ENCODE measurements around the gene OR51I1. TPM values are rescaled to one million over a fixed set of nuclear protein-coding genes. Genes with fewer than 3 reads are reported as not detected.

OR51I1 gene
- total RNA-seq, 1 donor from 2014 or later: 0.41 TPM

GRCh38 chr11:5449432-5449831 is 8.1 kb upstream of the OR51I1 start:
- intact Hi-C loops (cut with DNase I): no loop called here

GRCh38 chr11:5449023-5449422 is 7.7 kb upstream of the OR51I1 start, which contains the start of gene OR51I2:
Gene OR51I2, plus strand, starts transcription at chr11:5449323. Its CDS starts 4,166 bp downstream, at chr11:5453489.
- Histone ChIP-seq H3K9me3 (no peaks in the 10 kb centered on the region), H3K4me3 (no peak within 1 kb of the TSS), H3K4me1 (no peaks in the 10 kb centered on the region), H3K27ac (no peak within 1 kb of the TSS), H3K36me3 (no peaks in the 10 kb centered on the region), H3K27me3 (ENCODE audit: low read depth) (no peaks in the 10 kb centered on the region)
- ATAC-seq (no peak), DNase-seq (no peak)
- intact Hi-C loops (cut with DNase I): no loop called here
- no peak for TF ChIP-seq CTCF (IDR thresholded peaks at IDR 0.05)

More at GRCh38 chr11:5449432-5449831, 8.1 kb upstream of the OR51I1 start:
- Histone ChIP-seq H3K4me1 (no peaks in the 10 kb centered on the region), H3K27ac (no peak overlapping the region), H3K27me3 (ENCODE audit: low read depth) (no peaks in the 10 kb centered on the region), H3K9me3 (no peaks in the 10 kb centered on the region), H3K36me3 (no peaks in the 10 kb centered on the region), H3K4me3 (no peak overlapping the region)
- ATAC-seq: no peak
- no peak for DNase-seq
- TF ChIP-seq CTCF (IDR thresholded peaks at IDR 0.05): no peak

GRCh38 chr11:5443835-5444393 is 2.6 kb upstream of the OR51I1 start:
- no peaks in the 10 kb centered on the region for H3K9me3 ChIP-seq
- intact Hi-C loops (cut with DNase I): no loop called here

GRCh38 chr11:5423131-5423530 is 18.2 kb downstream of the OR51I1 start:
- no peak for TF ChIP-seq CTCF (IDR thresholded peaks at IDR 0.05)
- no peak for ATAC-seq
- H3K27me3 ChIP-seq (ENCODE audit: low read depth): no peaks in the 10 kb centered on the region
- no peak overlapping the region for H3K4me3 ChIP-seq
- no peaks in the 10 kb centered on the region for H3K9me3 ChIP-seq
- H3K27ac ChIP-seq: no peak overlapping the region
- intact Hi-C loops (cut with DNase I): no loop called here
- no peaks in the 10 kb centered on the region for H3K36me3 ChIP-seq
- no peak for DNase-seq
- H3K4me1 ChIP-seq: no peaks in the 10 kb centered on the region

More at GRCh38 chr11:5443835-5444393, 2.6 kb upstream of the OR51I1 start:
- Histone ChIP-seq H3K36me3 (no peaks in the 10 kb centered on the region), H3K27ac (no peak overlapping the region), H3K27me3 (ENCODE audit: low read depth) (no peaks in the 10 kb centered on the region), H3K4me3 (no peak overlapping the region), H3K4me1 (no peaks in the 10 kb centered on the region)
- no peak for TF ChIP-seq CTCF (IDR thresholded peaks at IDR 0.05)
- DNase-seq (no peak), ATAC-seq (no peak)

GRCh38 chr11:5421811-5422210 is 19.5 kb downstream of the OR51I1 start, which contains the start of gene OR51Q1:
Gene OR51Q1, plus strand, starts transcription at chr11:5422111. Its CDS starts 90 bp downstream, at chr11:5422201.
- H3K9me3 ChIP-seq: no peaks in the 10 kb centered on the region
- no peaks in the 10 kb centered on the region for H3K36me3 ChIP-seq
- no peaks in the 10 kb centered on the region for H3K4me1 ChIP-seq
- no peak within 1 kb of the TSS for H3K27ac ChIP-seq
- intact Hi-C loops (cut with DNase I): no loop called here
- ATAC-seq: no peak
- TF ChIP-seq CTCF (IDR thresholded peaks at IDR 0.05): no peak
- H3K4me3 ChIP-seq: no peak within 1 kb of the TSS
- H3K27me3 ChIP-seq (ENCODE audit: low read depth): no peaks in the 10 kb centered on the region
- no peak for DNase-seq

Data from lower lobe of right lung (tissue), 2 donors.